Activated CD4-positive, CD25-positive, alpha-beta regulatory T cell treated with anti-CD3 and anti-CD28 coated beads, Interleukin-2, amount 50 U/mL, for 72 hours (primary cell): ENCODE data around the gene UEVLD.

ENCODE experiments used
- DNase-seq: peaks from one replicate; pipeline ENCODE4 v3.0.0; 2021

Gene UEVLD

GRCh38 chr11:18580113-18580766 is 8.3 kb downstream of the UEVLD start:
- DNase-seq: no peak

GRCh38 chr11:18578975-18579598 is 9.4 kb downstream of the UEVLD start:
- no peak for DNase-seq

GRCh38 chr11:18575361-18575760 is 13.2 kb downstream of the UEVLD start:
- DNase-seq: no peak

- DNase-seq: no peak
These were observed 21.5 kb downstream of the UEVLD start for GRCh38 chr11:18567081-18567480.

GRCh38 chr11:18566406-18566805 is 22.1 kb downstream of the UEVLD start:
- no peak for DNase-seq

- no peak for DNase-seq
These were observed 24.4 kb downstream of the UEVLD start for GRCh38 chr11:18564149-18564548.

GRCh38 chr11:18563090-18563730 is 25.3 kb downstream of the UEVLD start:
- DNase-seq: no peak

GRCh38 chr11:18548001-18548400 is 40.5 kb downstream of the UEVLD start:
- DNase-seq: no peak

- no peak for DNase-seq
These were observed 48.1 kb downstream of the UEVLD start for GRCh38 chr11:18540207-18541009.

GRCh38 chr11:18536209-18536608 is 52.3 kb downstream of the UEVLD start:
- DNase-seq: no peak

GRCh38 chr11:18534245-18534644 is 54.3 kb downstream of the UEVLD start:
- DNase-seq: no peak

GRCh38 chr11:18533365-18533764 is 55.2 kb downstream of the UEVLD start:
- DNase-seq: no peak

- DNase-seq: no peak
These were observed 61.0 kb downstream of the UEVLD start for GRCh38 chr11:18527512-18527911.

- DNase-seq: peak; percentile 91
These were observed 61.8 kb downstream of the UEVLD start, which contains the start of gene TSG101 for GRCh38 chr11:18526521-18527296. TSG101 (minus strand) TSS chr11:18526942; CDS start chr11:18526816, 126 bp downstream.

- DNase-seq: no peak
These were observed 62.4 kb downstream of the UEVLD start for GRCh38 chr11:18526130-18526520.

GRCh38 chr11:18524248-18524647 is 64.3 kb downstream of the UEVLD start:
- no peak for DNase-seq

GRCh38 chr11:18523084-18523483 is 65.5 kb downstream of the UEVLD start:
- no peak for DNase-seq

GRCh38 chr11:18522388-18522787 is 66.1 kb downstream of the UEVLD start:
- no peak for DNase-seq

- DNase-seq: no peak
These were observed 67.4 kb downstream of the UEVLD start for GRCh38 chr11:18521122-18521521.

- no peak for DNase-seq
These were observed 86.2 kb downstream of the UEVLD start for GRCh38 chr11:18502352-18502751.

GRCh38 chr11:18501629-18502028 is 86.9 kb downstream of the UEVLD start:
- DNase-seq: no peak

- DNase-seq: no peak
These were observed 90.5 kb downstream of the UEVLD start for GRCh38 chr11:18498039-18498438.

GRCh38 chr11:18495703-18496102 is 92.8 kb downstream of the UEVLD start:
- DNase-seq: no peak
